ENCODE results near the gene UBAP1L. TPM values are rescaled to one million over a fixed set of nuclear protein-coding genes. Genes with fewer than 3 reads are reported as not detected.
"Not testable (repeated sequence)": the region's sequence is repeated elsewhere in the genome, so short reads cannot be mapped to it uniquely, and the experiment has no call there.

UBAP1L gene
- total RNA-seq, 1 donor from 2014 or later: 10.9 TPM

DNA sequence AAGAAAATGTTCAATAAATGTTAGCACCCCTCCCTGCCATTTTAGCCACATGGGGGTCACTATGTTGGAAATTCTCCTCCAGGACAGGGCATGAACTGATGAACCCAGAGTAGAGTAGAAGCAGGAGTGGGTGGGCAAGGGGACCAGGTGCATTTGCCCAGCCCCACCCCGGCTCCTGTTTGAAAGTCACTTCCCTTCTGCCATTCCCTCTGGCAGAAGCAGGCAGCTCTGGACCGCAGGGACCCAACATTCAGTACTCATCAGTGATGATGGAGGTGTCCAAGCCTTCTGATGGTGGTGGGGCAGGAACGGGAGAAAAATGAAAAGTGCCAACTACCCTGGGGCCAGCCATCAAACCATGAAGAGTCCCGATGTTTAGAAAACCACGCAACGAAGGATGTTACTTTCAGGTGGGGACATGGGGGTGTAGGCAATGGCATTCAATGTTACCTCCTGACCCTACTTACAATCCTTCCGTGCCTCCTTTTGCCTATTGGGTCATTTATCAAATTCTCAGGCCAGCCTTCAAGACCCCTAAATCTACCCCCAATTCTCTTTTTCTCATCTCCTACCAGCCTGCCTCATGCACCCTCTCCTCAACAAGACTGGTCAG, 17.2 kb downstream of the UBAP1L start:
- Histone ChIP-seq H3K4me3 (no peak overlapping the region), H3K36me3 (peaks cover 31 to 34% of the 10 kb centered on the region in 2 donors), H3K27ac (no peak overlapping the region), H3K9me3 (no peaks in the 10 kb centered on the region), H3K27me3 (no peaks in the 10 kb centered on the region), H3K4me1 (peaks cover 4 to 31% of the 10 kb centered on the region in 2 donors)
- intact Hi-C loops (cut with DNase I): no loop called here
- DNase-seq (ENCODE audit: low spot score in 2 of 2): no peak
- no peak for TF ChIP-seq CTCF (IDR thresholded peaks at IDR 0.05)

GRCh38 chr15:65096481-65097385, 18.3 kb downstream of the UBAP1L start:
- intact Hi-C loops (cut with DNase I): no loop called here
- no peak for TF ChIP-seq CTCF (IDR thresholded peaks at IDR 0.05)
- no peak overlapping the region for H3K4me3 ChIP-seq
- H3K27me3 ChIP-seq: no peaks in the 10 kb centered on the region
- peak overlapping the region in 1 of 2 donors; percentile 24 for H3K27ac ChIP-seq
- H3K9me3 ChIP-seq: no peaks in the 10 kb centered on the region
- DNase-seq (ENCODE audit: low spot score in 2 of 2): no peak
- H3K4me1 ChIP-seq: peaks cover 4 to 41% of the 10 kb centered on the region in 2 donors
- peaks cover 23 to 27% of the 10 kb centered on the region in 2 donors for H3K36me3 ChIP-seq

GRCh38 chr15:65095747-65096104, 19.3 kb downstream of the UBAP1L start:
- Histone ChIP-seq H3K9me3 (no peaks in the 10 kb centered on the region), H3K4me3 (no peak overlapping the region), H3K27me3 (no peaks in the 10 kb centered on the region), H3K4me1 (peaks cover 0 to 44% of the 10 kb centered on the region in 2 donors), H3K27ac (peak overlapping the region; percentile 96 to 98), H3K36me3 (peaks cover 19 to 27% of the 10 kb centered on the region in 2 donors)
- no peak for TF ChIP-seq CTCF (IDR thresholded peaks at IDR 0.05)
- intact Hi-C loops (cut with DNase I): no loop called here
- peak in 1 of 2 donors; percentile 58 for DNase-seq (ENCODE audit: low spot score in 2 of 2)

DNA sequence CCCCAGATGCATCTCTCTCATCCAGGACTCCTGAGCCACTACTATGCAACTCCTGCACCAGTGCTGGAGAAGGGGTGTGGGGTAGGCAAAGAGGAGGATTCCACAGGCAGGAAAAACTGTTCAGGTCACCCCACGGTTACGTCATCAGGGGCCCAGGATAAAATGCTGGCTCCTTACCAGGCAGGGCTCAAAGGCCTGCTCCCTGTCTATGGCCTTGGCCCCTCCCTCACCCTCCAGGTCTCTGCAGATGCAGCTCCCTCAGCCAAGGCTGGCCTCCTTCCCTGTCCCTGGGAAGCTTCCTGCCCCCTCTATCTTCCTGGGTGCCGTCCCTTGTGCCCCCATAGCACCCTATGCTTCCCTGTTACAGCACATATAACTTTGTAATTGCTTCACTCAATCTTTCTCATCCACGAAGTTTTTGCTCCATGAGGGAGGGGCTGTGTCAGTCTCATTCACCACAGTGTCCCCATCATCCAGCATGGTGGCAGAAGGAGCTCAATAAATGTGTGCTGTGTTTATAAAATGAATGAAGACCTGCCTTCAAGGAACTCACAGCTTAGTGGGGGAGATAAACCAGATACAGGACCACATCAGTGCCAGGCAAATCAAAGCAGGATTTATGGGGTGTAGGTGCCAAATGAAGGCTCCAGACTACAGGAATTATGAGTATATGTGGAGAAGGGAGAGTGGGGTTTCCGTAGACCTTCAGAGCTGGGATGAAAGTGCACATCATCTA, 19.8 kb downstream of the UBAP1L start:
- peaks cover 16 to 27% of the 10 kb centered on the region in 2 donors for H3K36me3 ChIP-seq
- H3K27me3 ChIP-seq: no peaks in the 10 kb centered on the region
- H3K4me1 ChIP-seq: peaks cover 0 to 44% of the 10 kb centered on the region in 2 donors
- peak overlapping the region; percentile 96 to 98 for H3K27ac ChIP-seq
- no peaks in the 10 kb centered on the region for H3K9me3 ChIP-seq
- intact Hi-C loops (cut with DNase I): no loop called here
- no peak overlapping the region for H3K4me3 ChIP-seq
- TF ChIP-seq CTCF (IDR thresholded peaks at IDR 0.05): no peak
- peak in 1 of 2 donors; percentile 57 for DNase-seq (ENCODE audit: low spot score in 2 of 2)

DNA sequence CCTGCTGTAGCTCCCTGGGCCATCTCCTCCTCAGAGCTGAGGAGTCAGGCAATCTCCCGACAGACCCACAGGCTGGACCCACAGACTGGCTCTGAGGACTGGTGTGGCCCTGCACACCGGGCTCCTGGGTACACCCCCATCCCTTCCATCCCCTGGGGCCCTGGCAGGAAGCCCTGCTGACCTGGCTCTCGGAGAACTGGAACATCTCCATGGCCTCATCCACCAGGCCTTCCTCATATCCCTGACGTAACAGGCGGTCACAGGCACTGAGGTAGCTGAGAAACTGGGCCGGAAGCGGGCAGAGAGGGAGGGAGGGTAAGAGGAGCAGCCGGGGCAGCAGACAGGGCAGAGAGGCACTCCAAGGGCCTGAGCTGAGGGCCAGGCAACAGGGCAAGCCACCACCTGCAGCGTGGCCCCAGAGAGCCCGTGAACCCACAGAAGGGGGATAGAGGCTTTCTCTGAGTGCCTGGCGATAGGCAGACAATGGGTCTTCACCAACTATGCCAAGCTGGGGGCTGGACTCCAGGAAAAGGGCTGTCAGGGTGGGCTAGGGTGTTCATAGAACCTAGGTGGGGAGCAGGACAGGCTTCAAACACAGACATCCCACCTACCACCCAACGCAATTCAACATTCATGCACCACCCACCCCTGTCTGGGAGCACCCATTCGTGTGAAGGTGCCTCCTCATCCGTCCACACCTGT, 20.6 kb downstream of the UBAP1L start:
- peak overlapping the region; percentile 96 to 98 for H3K27ac ChIP-seq
- peak in 1 of 2 donors; percentile 78 for DNase-seq (ENCODE audit: low spot score in 2 of 2)
- H3K36me3 ChIP-seq: peaks cover 14 to 21% of the 10 kb centered on the region in 2 donors
- H3K4me1 ChIP-seq: peaks cover under 1 to 50% of the 10 kb centered on the region in 2 donors
- no peak for TF ChIP-seq CTCF (IDR thresholded peaks at IDR 0.05)
- H3K4me3 ChIP-seq: no peak overlapping the region
- H3K27me3 ChIP-seq: no peaks in the 10 kb centered on the region
- no peaks in the 10 kb centered on the region for H3K9me3 ChIP-seq
- intact Hi-C loops (cut with DNase I): no loop called here

DNA sequence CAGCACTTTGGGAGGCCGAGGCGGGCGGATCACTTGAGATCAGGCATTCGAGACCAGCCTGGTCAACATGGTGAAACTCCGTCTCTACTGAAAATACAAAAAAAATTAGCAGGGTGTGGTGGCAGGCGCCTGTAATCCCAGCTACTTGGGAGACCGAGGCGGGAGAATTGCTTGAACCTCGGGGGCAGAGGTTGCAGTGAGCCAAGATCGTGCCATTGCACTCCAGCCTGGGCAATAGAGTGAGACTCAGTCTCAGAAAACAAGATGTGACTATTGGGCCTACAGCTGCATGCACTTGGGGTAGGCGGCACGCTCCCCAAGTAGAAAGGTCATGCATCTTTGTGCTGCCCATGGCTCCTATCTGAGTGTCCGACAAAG, 21.2 kb downstream of the UBAP1L start:
- intact Hi-C loops (cut with DNase I); H3K9me3 ChIP-seq; H3K27me3 ChIP-seq; H3K4me3 ChIP-seq; DNase-seq (ENCODE audit: low spot score in 2 of 2): not testable (repeated sequence)
- Histone ChIP-seq H3K27ac (peak overlapping the region; percentile 96 to 98), H3K36me3 (peaks cover 7 to 15% of the 10 kb centered on the region in 2 donors), H3K4me1 (peaks cover 7 to 57% of the 10 kb centered on the region in 2 donors)
